AML-193 (cell line): ENCODE data around the gene UBXN10.
A peak's percentile ranks its signal among the peaks of the same experiment; 100 is the strongest.

Experiments
- DNase-seq, 2 experiments: peaks; one replicate each; lab custom pipeline; 2025; lab: John Stamatoyannopoulos, UW

UBXN10 gene

GRCh38 chr1:20151906-20152598 is 33.8 kb upstream of the UBXN10 start:
- DNase-seq, result peak; percentile 48 to 53

- no peak for DNase-seq
These were observed 33.3 kb upstream of the UBXN10 start for GRCh38 chr1:20152599-20152930.

GRCh38 chr1:20153000-20153418 is 32.9 kb upstream of the UBXN10 start:
- no peak for DNase-seq

GRCh38 chr1:20154301-20154831 is 31.5 kb upstream of the UBXN10 start:
- no peak for DNase-seq

GRCh38 chr1:20158358-20159070 is 27.4 kb upstream of the UBXN10 start:
- no peak for DNase-seq

GRCh38 chr1:20160034-20160433 is 25.9 kb upstream of the UBXN10 start:
- DNase-seq, result no peak

- peak; percentile 29 to 52 for DNase-seq
These were observed 21.1 kb upstream of the UBXN10 start for GRCh38 chr1:20164694-20165202.

- DNase-seq, result peak; percentile 70 to 78
These were observed 20.4 kb upstream of the UBXN10 start for GRCh38 chr1:20165522-20165951.

- DNase-seq, result peak in 1 of 2 experiments; percentile 34
These were observed 19.8 kb upstream of the UBXN10 start for GRCh38 chr1:20166051-20166450.

GRCh38 chr1:20167126-20167525 is 18.8 kb upstream of the UBXN10 start:
- DNase-seq, result no peak

- no peak for DNase-seq
These were observed 17.1 kb upstream of the UBXN10 start for GRCh38 chr1:20168564-20169491.

GRCh38 chr1:20169932-20170331 is 16.0 kb upstream of the UBXN10 start:
- DNase-seq, result no peak

- no peak for DNase-seq
These were observed 13.8 kb upstream of the UBXN10 start for GRCh38 chr1:20172033-20172590.

- DNase-seq, result peak; percentile 39 to 46
These were observed 10.8 kb upstream of the UBXN10 start for GRCh38 chr1:20174937-20175666.

GRCh38 chr1:20178634-20179370 is 7.1 kb upstream of the UBXN10 start:
- DNase-seq, result no peak

- DNase-seq, result no peak
These were observed 6.3 kb upstream of the UBXN10 start for GRCh38 chr1:20179371-20180128.

- no peak for DNase-seq
These were observed 5.6 kb upstream of the UBXN10 start for GRCh38 chr1:20180129-20180843.

- no peak for DNase-seq
These were observed 5.1 kb upstream of the UBXN10 start for GRCh38 chr1:20180844-20181207.

GRCh38 chr1:20182415-20182814 is 3.5 kb upstream of the UBXN10 start:
- DNase-seq, result no peak
